Measurements from ENCODE around the gene MCC.

DNA sequence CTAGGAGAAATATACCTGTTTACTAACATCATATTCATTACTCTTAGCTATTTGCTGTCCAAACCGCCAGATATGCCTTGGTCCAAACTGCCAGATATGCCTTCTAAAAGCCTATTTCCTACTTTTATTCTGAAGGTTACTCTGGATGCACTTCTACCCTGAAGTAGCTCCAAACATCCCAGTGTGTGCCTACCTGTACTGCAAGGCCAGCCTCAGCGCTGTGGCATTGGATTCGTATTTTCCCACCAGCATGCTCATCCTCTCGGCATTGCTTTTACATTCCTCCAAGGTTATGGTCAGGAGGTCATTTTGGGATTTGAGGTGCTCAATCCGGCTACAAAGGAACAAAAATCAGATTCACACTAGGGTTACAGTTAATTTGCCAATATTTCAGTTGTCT, 417.4 kb downstream of the MCC start:
- TF ChIP-seq, protein P1, sequence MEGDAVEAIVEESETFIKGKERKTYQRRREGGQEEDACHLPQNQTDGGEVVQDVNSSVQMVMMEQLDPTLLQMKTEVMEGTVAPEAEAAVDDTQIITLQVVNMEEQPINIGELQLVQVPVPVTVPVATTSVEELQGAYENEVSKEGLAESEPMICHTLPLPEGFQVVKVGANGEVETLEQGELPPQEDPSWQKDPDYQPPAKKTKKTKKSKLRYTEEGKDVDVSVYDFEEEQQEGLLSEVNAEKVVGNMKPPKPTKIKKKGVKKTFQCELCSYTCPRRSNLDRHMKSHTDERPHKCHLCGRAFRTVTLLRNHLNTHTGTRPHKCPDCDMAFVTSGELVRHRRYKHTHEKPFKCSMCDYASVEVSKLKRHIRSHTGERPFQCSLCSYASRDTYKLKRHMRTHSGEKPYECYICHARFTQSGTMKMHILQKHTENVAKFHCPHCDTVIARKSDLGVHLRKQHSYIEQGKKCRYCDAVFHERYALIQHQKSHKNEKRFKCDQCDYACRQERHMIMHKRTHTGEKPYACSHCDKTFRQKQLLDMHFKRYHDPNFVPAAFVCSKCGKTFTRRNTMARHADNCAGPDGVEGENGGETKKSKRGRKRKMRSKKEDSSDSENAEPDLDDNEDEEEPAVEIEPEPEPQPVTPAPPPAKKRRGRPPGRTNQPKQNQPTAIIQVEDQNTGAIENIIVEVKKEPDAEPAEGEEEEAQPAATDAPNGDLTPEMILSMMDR (IDR thresholded peaks at IDR 0.05): no peak
- no peak for TF ChIP-seq POLR2A (IDR thresholded peaks at IDR 0.05)

All from breast epithelium (tissue), 3 donors.